NCI-H2171 treated with DMSO at 0.1 percent for 48 hours (cell line): Measurements from ENCODE around the gene PGBD4.
"Not testable (repeated sequence)": the region's sequence is repeated elsewhere in the genome, so short reads cannot be mapped to it uniquely, and the experiment has no call there.

Experiments
- DNase-seq: peaks from one replicate; lab custom pipeline; 2025; lab: John Stamatoyannopoulos, UW

Gene PGBD4

GRCh38 chr15:34114215-34114614, 12.3 kb downstream of the PGBD4 start:
- no peak for DNase-seq

- no peak for DNase-seq
These were observed 12.9 kb downstream of the PGBD4 start for GRCh38 chr15:34114739-34115138.

GRCh38 chr15:34116620-34117019, 14.7 kb downstream of the PGBD4 start:
- DNase-seq: peak; percentile 75

- peak; percentile 56 for DNase-seq
These were observed 17.4 kb downstream of the PGBD4 start for GRCh38 chr15:34119291-34119690.

GRCh38 chr15:34120420-34120819, 18.5 kb downstream of the PGBD4 start:
- not testable (repeated sequence) for DNase-seq

- not testable (repeated sequence) for DNase-seq
These were observed 19.9 kb downstream of the PGBD4 start for GRCh38 chr15:34121786-34122185.

- no peak for DNase-seq
These were observed 20.9 kb downstream of the PGBD4 start for GRCh38 chr15:34122771-34123183.

- DNase-seq: no peak
These were observed 22.8 kb downstream of the PGBD4 start for GRCh38 chr15:34124651-34125050.

GRCh38 chr15:34125945-34126344, 24.1 kb downstream of the PGBD4 start:
- DNase-seq: no peak

GRCh38 chr15:34126522-34126921, 24.6 kb downstream of the PGBD4 start:
- DNase-seq: no peak

GRCh38 chr15:34128898-34129297, 27.0 kb downstream of the PGBD4 start:
- DNase-seq: no peak

- no peak for DNase-seq
These were observed 31.0 kb downstream of the PGBD4 start for GRCh38 chr15:34132881-34133280.

- no peak for DNase-seq
These were observed 31.6 kb downstream of the PGBD4 start for GRCh38 chr15:34133511-34133910.

- DNase-seq: no peak
These were observed 45.7 kb downstream of the PGBD4 start for GRCh38 chr15:34147371-34148140.

GRCh38 chr15:34154725-34155204, 52.9 kb downstream of the PGBD4 start:
- DNase-seq: no peak

- DNase-seq: no peak
These were observed 54.0 kb downstream of the PGBD4 start for GRCh38 chr15:34155859-34156258.
